ENCODE measurements around the gene FBXO44. TPM values are rescaled to one million over a fixed set of nuclear protein-coding genes. Genes with fewer than 3 reads are reported as not detected.

FBXO44 gene
- polyA plus RNA-seq, 2 of the 4 experiments (the other 2 are of a cell fraction), result 10.4 to 26.9 TPM

GRCh38 chr1:11628767-11629166, 25.9 kb upstream of the FBXO44 start (continued):
- TF ChIP-seq BHLHE40 (IDR thresholded peaks at IDR 0.05; ENCODE audit: low read depth, low read length) (no peak), REST (IDR thresholded peaks at IDR 0.05) (no peak)

- WGBS (ENCODE audit: missing lambda C conversion rate), result 25% methylated on average over 13 of the region's 15 CpGs
- FAIRE-seq, result no peak
These were observed 25.3 kb upstream of the FBXO44 start for GRCh38 chr1:11629184-11630016.

DNA sequence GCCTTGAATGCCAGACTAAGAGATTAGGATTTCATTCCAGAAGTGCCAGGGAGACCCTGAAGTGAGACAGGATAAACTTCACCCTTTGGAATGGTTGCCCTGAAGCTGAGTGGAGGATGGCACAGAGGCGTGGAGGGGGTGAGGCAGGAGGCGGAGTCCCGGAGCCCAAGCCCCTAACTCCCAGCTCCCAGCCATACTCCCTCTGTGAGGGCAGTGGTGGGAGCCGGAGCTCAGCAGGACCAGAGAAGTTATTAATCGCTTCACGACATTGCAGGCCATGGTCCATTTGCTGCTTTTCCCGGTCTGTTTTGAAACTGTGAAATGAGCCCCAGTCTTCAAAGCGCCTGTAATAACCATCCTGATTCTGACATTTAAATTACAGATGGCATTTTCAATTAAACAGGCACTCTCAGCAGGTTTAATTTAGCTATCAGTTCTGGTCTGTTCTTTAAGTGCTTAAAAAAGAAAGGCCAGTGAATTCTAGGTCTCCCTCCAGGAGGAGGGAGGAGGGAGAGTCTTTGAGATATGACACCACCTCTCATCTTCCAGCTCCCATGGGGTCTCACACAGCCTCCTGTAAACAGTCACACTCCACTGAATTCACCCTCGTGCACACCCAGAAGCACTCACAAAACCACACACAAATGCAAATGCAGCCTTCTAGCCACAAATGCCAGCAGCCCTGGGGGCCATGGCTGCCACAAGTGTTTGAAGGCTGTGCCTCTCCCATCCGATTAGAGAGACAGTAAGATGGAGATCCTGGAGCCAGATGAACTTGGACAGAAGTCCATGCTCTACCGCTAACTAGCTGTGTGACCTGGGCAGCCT, 20.1 kb upstream of the FBXO44 start:
- DNase-seq (ENCODE audit: low read depth in 1 of 2, low spot score in 1 of 2), result no peak
- FAIRE-seq, result no peak
- ChIA-PET POLR2A (no interaction called here), CTCF (interaction anchor here (1.1 to 3.2 kb wide), 6 partner anchors 8 to 597 kb away, joined by 4 to 17 read pairs (median 5); no protein-coding TSS in a partner anchor)
- Histone ChIP-seq H3K4me2 (no peak overlapping the region), H3K27ac (no peak overlapping the region), H3K4me1 (no peaks in the 10 kb centered on the region), H3K4me3 (no peak overlapping the region), H3K9me3 (no peaks in the 10 kb centered on the region)
- 59% methylated on average over 10 of the region's 11 CpGs for WGBS (ENCODE audit: missing lambda C conversion rate)
- no peak for ATAC-seq
- TF ChIP-seq MAFK (IDR thresholded peaks at IDR 0.05; ENCODE audit: partially characterized antibody) (no peak), FOXS1 (CRISPR knock-in tag; IDR thresholded peaks at IDR 0.05) (no peak), ATOH8 (CRISPR knock-in tag; IDR thresholded peaks at IDR 0.05; ENCODE audit: low read depth) (no peak), PBX3 (IDR thresholded peaks at IDR 0.05) (no peak), NR3C1 (IDR thresholded peaks at IDR 0.05) (no peak), HDAC2 (IDR thresholded peaks at IDR 0.05) (no peak), MAZ (IDR thresholded peaks at IDR 0.05; ENCODE audit: borderline replicate concordance, low read depth, low read length) (no peak), RNF2 (IDR thresholded peaks at IDR 0.05; ENCODE audit: borderline replicate concordance, low read depth) (no peak), ZNF302 (CRISPR knock-in tag; IDR thresholded peaks at IDR 0.05) (no peak)
- TF ChIP-seq, protein P1, sequence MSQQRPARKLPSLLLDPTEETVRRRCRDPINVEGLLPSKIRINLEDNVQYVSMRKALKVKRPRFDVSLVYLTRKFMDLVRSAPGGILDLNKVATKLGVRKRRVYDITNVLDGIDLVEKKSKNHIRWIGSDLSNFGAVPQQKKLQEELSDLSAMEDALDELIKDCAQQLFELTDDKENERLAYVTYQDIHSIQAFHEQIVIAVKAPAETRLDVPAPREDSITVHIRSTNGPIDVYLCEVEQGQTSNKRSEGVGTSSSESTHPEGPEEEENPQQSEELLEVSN (IDR thresholded peaks at IDR 0.05; ENCODE audit: borderline replicate concordance, low read depth), result no peak

More at GRCh38 chr1:11629184-11630016, 25.3 kb upstream of the FBXO44 start:
- Histone ChIP-seq H3K9me3 (no peaks in the 10 kb centered on the region), H3K4me2 (no peak overlapping the region), H3K4me1 (no peaks in the 10 kb centered on the region), H3K27ac (no peak overlapping the region), H3K4me3 (no peak overlapping the region)
- ChIA-PET POLR2A (no interaction called here), CTCF (interaction anchor here (1.3 to 1.6 kb wide), 3 partner anchors 12 to 21 kb away, joined by 3 to 5 read pairs (median 4); no protein-coding TSS in a partner anchor)
- TF ChIP-seq JUNB (IDR thresholded peaks at IDR 0.05), result no peak
- no peak for TF ChIP-seq MAX (IDR thresholded peaks at IDR 0.05)
- DNase-seq (ENCODE audit: low read depth in 1 of 2, low spot score in 1 of 2) (no peak), ATAC-seq (no peak)
